HG03196 (cell line): Measurements from ENCODE around the gene MX1.

Experiments
- ATAC-seq: cut with Tn5 transposase; IDR thresholded peaks from one replicate; pipeline ENCODE4 v1.9.1; 2021; ENCODE audit not compliant: unreplicated experiment

MX1 gene

GRCh38 chr21:41425954-41426675 lies at the start of gene MX1:
Gene MX1, plus strand, starts transcription at chr21:41426239. Its CDS starts 5,832 bp downstream, at chr21:41432071.
- peak; percentile 80 for ATAC-seq

- no peak for ATAC-seq
Measured at GRCh38 chr21:41377715-41378114, 48.3 kb upstream of the MX1 start.

GRCh38 chr21:41378849-41379248 lies 47.2 kb upstream of the MX1 start:
- ATAC-seq: no peak

- no peak for ATAC-seq
Measured at GRCh38 chr21:41379901-41380300, 46.1 kb upstream of the MX1 start.

GRCh38 chr21:41381731-41382130 lies 44.3 kb upstream of the MX1 start:
- no peak for ATAC-seq

- ATAC-seq: no peak
Measured at GRCh38 chr21:41387042-41387819, 38.8 kb upstream of the MX1 start.

- ATAC-seq: no peak
Measured at GRCh38 chr21:41387824-41388223, 38.2 kb upstream of the MX1 start.

GRCh38 chr21:41388259-41388658 lies 37.8 kb upstream of the MX1 start:
- ATAC-seq: no peak

GRCh38 chr21:41390043-41390639 lies 35.9 kb upstream of the MX1 start:
- no peak for ATAC-seq

- ATAC-seq: no peak
Measured at GRCh38 chr21:41393876-41394465, 32.1 kb upstream of the MX1 start.

- no peak for ATAC-seq
Measured at GRCh38 chr21:41396558-41397075, 29.4 kb upstream of the MX1 start.

GRCh38 chr21:41397471-41397891 lies 28.6 kb upstream of the MX1 start:
- ATAC-seq: no peak

- no peak for ATAC-seq
Measured at GRCh38 chr21:41398251-41398650, 27.8 kb upstream of the MX1 start.

GRCh38 chr21:41398831-41399230 lies 27.2 kb upstream of the MX1 start:
- ATAC-seq: no peak

- no peak for ATAC-seq
Measured at GRCh38 chr21:41399246-41399800, 26.7 kb upstream of the MX1 start.

GRCh38 chr21:41402231-41402630 lies 23.8 kb upstream of the MX1 start:
- no peak for ATAC-seq

GRCh38 chr21:41402796-41403195 lies 23.2 kb upstream of the MX1 start:
- ATAC-seq: no peak

- no peak for ATAC-seq
Measured at GRCh38 chr21:41403331-41403730, 22.7 kb upstream of the MX1 start.

GRCh38 chr21:41403966-41404365 lies 22.1 kb upstream of the MX1 start:
- no peak for ATAC-seq

- ATAC-seq: no peak
Measured at GRCh38 chr21:41405321-41405720, 20.7 kb upstream of the MX1 start.

- no peak for ATAC-seq
Measured at GRCh38 chr21:41406340-41406739, 19.7 kb upstream of the MX1 start.
